ENCODE measurements around the gene COMTD1.

The COMTD1 gene

GRCh38 chr10:75245354-75246250 is 9.8 kb upstream of the COMTD1 start:
- no peak for DNase-seq (ENCODE audit: low read depth in 2 of 2)

- DNase-seq (ENCODE audit: low read depth in 2 of 2) = no peak
Observed at GRCh38 chr10:75244487-75245353, 9.0 kb upstream of the COMTD1 start.

GRCh38 chr10:75243426-75243825 is 7.7 kb upstream of the COMTD1 start:
- no peak for DNase-seq (ENCODE audit: low read depth in 2 of 2)

GRCh38 chr10:75240329-75241076 is 4.7 kb upstream of the COMTD1 start:
- no peak for DNase-seq (ENCODE audit: low read depth in 2 of 2)

GRCh38 chr10:75239096-75239790 is 3.5 kb upstream of the COMTD1 start:
- no peak for DNase-seq (ENCODE audit: low read depth in 2 of 2)

GRCh38 chr10:75238182-75239095 is 2.7 kb upstream of the COMTD1 start:
- no peak for DNase-seq (ENCODE audit: low read depth in 2 of 2)

GRCh38 chr10:75236178-75236825 is 545 bp upstream of the COMTD1 start:
- DNase-seq (ENCODE audit: low read depth in 2 of 2) = no peak

- no peak for DNase-seq (ENCODE audit: low read depth in 2 of 2)
Observed at GRCh38 chr10:75234683-75235374, 928 bp downstream of the COMTD1 start.

- peak; percentile 49 to 52 for DNase-seq (ENCODE audit: low read depth in 2 of 2)
Observed at GRCh38 chr10:75234017-75234682, 1.6 kb downstream of the COMTD1 start.

- no peak for DNase-seq (ENCODE audit: low read depth in 2 of 2)
Observed at GRCh38 chr10:75233444-75234016, 2.2 kb downstream of the COMTD1 start.

- DNase-seq (ENCODE audit: low read depth in 2 of 2) = no peak
Observed at GRCh38 chr10:75231672-75232581, 3.8 kb downstream of the COMTD1 start.

- DNase-seq (ENCODE audit: low read depth in 2 of 2) = peak; percentile 60 to 65
Observed at GRCh38 chr10:75230600-75231038, 5.1 kb downstream of the COMTD1 start.

GRCh38 chr10:75229971-75230370 is 5.8 kb downstream of the COMTD1 start:
- no peak for DNase-seq (ENCODE audit: low read depth in 2 of 2)

GRCh38 chr10:75228834-75229233 is 6.9 kb downstream of the COMTD1 start:
- no peak for DNase-seq (ENCODE audit: low read depth in 2 of 2)

GRCh38 chr10:75228278-75228677 is 7.5 kb downstream of the COMTD1 start:
- DNase-seq (ENCODE audit: low read depth in 2 of 2) = no peak

GRCh38 chr10:75226656-75227055 is 9.1 kb downstream of the COMTD1 start:
- DNase-seq (ENCODE audit: low read depth in 2 of 2) = no peak

GRCh38 chr10:75226095-75226494 is 9.7 kb downstream of the COMTD1 start:
- no peak for DNase-seq (ENCODE audit: low read depth in 2 of 2)

All from fibroblast of skin of left quadriceps (primary cell).